ENCODE measurements around the gene RIT1.

DNA sequence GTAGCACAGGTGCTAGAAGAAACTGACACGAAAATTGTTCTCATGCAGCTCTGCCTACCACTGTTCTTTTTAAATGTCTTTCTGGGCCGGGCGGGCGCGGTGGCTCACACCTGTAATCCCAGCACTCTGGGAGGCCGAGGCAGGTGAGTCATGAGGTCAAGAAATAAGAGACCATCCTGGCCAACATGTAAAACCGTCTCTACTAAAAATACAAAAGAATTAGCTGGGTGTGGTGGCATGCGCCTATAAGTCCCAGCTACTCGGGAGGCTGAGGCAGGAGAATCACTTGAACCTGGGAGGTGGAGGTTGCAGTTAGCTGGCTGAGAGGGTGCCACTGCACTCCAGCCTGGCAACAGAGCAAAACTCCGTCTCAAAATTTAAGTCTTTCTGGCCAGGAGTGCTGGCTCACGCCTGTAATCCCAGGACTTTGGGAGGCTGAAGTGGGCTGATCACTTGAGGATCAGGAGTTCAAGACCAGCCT is 947 bp upstream of the RIT1 start:
- TF ChIP-seq, protein P1, sequence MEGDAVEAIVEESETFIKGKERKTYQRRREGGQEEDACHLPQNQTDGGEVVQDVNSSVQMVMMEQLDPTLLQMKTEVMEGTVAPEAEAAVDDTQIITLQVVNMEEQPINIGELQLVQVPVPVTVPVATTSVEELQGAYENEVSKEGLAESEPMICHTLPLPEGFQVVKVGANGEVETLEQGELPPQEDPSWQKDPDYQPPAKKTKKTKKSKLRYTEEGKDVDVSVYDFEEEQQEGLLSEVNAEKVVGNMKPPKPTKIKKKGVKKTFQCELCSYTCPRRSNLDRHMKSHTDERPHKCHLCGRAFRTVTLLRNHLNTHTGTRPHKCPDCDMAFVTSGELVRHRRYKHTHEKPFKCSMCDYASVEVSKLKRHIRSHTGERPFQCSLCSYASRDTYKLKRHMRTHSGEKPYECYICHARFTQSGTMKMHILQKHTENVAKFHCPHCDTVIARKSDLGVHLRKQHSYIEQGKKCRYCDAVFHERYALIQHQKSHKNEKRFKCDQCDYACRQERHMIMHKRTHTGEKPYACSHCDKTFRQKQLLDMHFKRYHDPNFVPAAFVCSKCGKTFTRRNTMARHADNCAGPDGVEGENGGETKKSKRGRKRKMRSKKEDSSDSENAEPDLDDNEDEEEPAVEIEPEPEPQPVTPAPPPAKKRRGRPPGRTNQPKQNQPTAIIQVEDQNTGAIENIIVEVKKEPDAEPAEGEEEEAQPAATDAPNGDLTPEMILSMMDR (IDR thresholded peaks at IDR 0.05) = no peak
- no peak for TF ChIP-seq POLR2A (IDR thresholded peaks at IDR 0.05)
